H1 (cell line): Measurements from ENCODE around the gene LIPF. TPM values are rescaled to one million over a fixed set of nuclear protein-coding genes. Genes with fewer than 3 reads are reported as not detected.

Source experiments
- CTCF ChIA-PET: fragments of 300-600 bp; sonication (Branson Sonifier 250); formaldehyde crosslinking; loops from one replicate; lab custom pipeline; 2021; ENCODE audit not compliant: partially characterized antibody; lab: Charles Lee
- POLR2A ChIA-PET: fragments of 300-600 bp; sonication (Branson Sonifier 250); formaldehyde crosslinking; loops from one replicate; lab custom pipeline; 2021; ENCODE audit warnings: inconsistent platforms; ENCODE audit not compliant: partially characterized antibody; lab: Charles Lee
- DNase-seq, 2 experiments: peaks; one replicate each; pipeline versions ENCODE4 v3.0.0 to v3.0.0-alpha.2; 2010 to 2022; ENCODE audit warnings: low spot score in 2 of 2, low read depth in 1 of 2, mixed read lengths in 1 of 2
- FAIRE-seq: peaks from 2 replicates; lab custom pipeline; 2011; peaks lifted over from hg19 to GRCh38; lab: Jason Lieb, UNC
- H2AFZ ChIP-seq: 2 replicates; pipeline ENCODE4 v1.8.1; 2012; ENCODE audit warnings: low read length, inconsistent platforms
- H2AK5ac ChIP-seq: 2 replicates; pipeline ENCODE4 v1.6.1; 2013; ENCODE audit warnings: low read depth, low read length
- H2BK120ac ChIP-seq: replicated peaks from 2 replicates; pipeline ENCODE3; 2013; ENCODE audit warnings: low read depth, low read length, inconsistent platforms
- H2BK12ac ChIP-seq: 2 replicates; pipeline ENCODE4 v1.6.1; 2013; ENCODE audit warnings: low read depth, low read length
- H2BK15ac ChIP-seq: 2 replicates; pipeline ENCODE4 v1.6.1; 2013; ENCODE audit warnings: low read length
- H2BK20ac ChIP-seq: 2 replicates; pipeline ENCODE4 v1.6.1; 2013; ENCODE audit warnings: low read length
- H2BK5ac ChIP-seq: 2 replicates; pipeline ENCODE4 v1.6.1; 2013; ENCODE audit warnings: low read depth, low read length
- H3K14ac ChIP-seq: 2 replicates; pipeline ENCODE4 v1.6.1; 2013; ENCODE audit warnings: inconsistent platforms; ENCODE audit not compliant: insufficient read length
- H3K18ac ChIP-seq: 2 replicates; pipeline ENCODE4 v1.6.1; 2013; ENCODE audit warnings: low read length; ENCODE audit errors: extremely low read depth
- H3K23ac ChIP-seq: 2 replicates; pipeline ENCODE4 v1.6.1; 2013; ENCODE audit warnings: inconsistent platforms; ENCODE audit not compliant: insufficient read length
- H3K23me2 ChIP-seq: 2 replicates; pipeline ENCODE4 v1.6.1; 2013; ENCODE audit warnings: low read depth, low read length
- H3K27ac ChIP-seq: 2 replicates; pipeline ENCODE4 v1.6.1; 2011; ENCODE audit warnings: low read depth, low read length, inconsistent platforms
- H3K27me3 ChIP-seq, 4 experiments: replicated peaks in 1 of 4; 1 replicate in 1 of 4; 2 replicates in 3 of 4; pipeline versions ENCODE4 v1.6.1 to v1.8.1; 2011 to 2013; ENCODE audit warnings: low read length in 3 of 4, mild to moderate bottlenecking in 3 of 4, inconsistent platforms in 2 of 4, mixed read lengths in 2 of 4, moderate library complexity in 1 of 4; ENCODE audit not compliant: control insufficient read depth in 3 of 4, insufficient read depth in 3 of 4; ENCODE audit errors: extremely low read depth in 1 of 4
- H3K36me3 ChIP-seq, 4 experiments: 2 replicates each; pipeline versions ENCODE4 v1.6.1 to v1.8.1; 2011 to 2013; ENCODE audit warnings: mild to moderate bottlenecking in 4 of 4, low read length in 3 of 4, moderate library complexity in 2 of 4, control low read depth in 1 of 4, inconsistent platforms in 1 of 4; ENCODE audit not compliant: insufficient read depth in 4 of 4, control insufficient read depth in 2 of 4
- H3K4ac ChIP-seq: replicated peaks from 2 replicates; pipeline ENCODE3; 2013; ENCODE audit warnings: low read length, low read depth, mixed read lengths, inconsistent platforms; ENCODE audit not compliant: insufficient read length
- H3K4me1 ChIP-seq, 4 experiments: replicated peaks in 1 of 4; 1 replicate in 1 of 4; 2 replicates in 3 of 4; pipeline versions ENCODE4 v1.6.1 to v1.8.1; 2011 to 2013; ENCODE audit warnings: low read length in 3 of 4, inconsistent platforms in 2 of 4, mixed read lengths in 1 of 4; ENCODE audit not compliant: insufficient read depth in 4 of 4, control insufficient read depth in 3 of 4
- H3K4me2 ChIP-seq, 2 experiments: 2 replicates each; pipeline versions ENCODE4 v1.6.1 to v1.8.1; 2011 to 2013; ENCODE audit warnings: low read depth in 2 of 2, low read length in 2 of 2, control low read depth in 1 of 2, inconsistent platforms in 1 of 2, mild to moderate bottlenecking in 1 of 2; ENCODE audit not compliant: insufficient read depth in 1 of 2
- H3K4me3 ChIP-seq, 4 experiments: fragments of 200-600, 300-600 bp in 1 of 4; sonication (generic), shearing (Covaris generic), sonication (Bioruptor Twin) in 1 of 4; 2 replicates each; pipeline versions ENCODE4 v1.5.1 to v1.8.1; 2011 to 2016; ENCODE audit warnings: low read length in 4 of 4, low read depth in 3 of 4, control low read depth in 2 of 4, inconsistent platforms in 2 of 4, mild to moderate bottlenecking in 2 of 4, mixed read lengths in 1 of 4, moderate library complexity in 1 of 4; ENCODE audit not compliant: insufficient read depth in 2 of 4; ENCODE audit errors: extremely low read depth in 1 of 4
- H3K56ac ChIP-seq: replicated peaks from 2 replicates; pipeline ENCODE3; 2013; ENCODE audit warnings: low read depth, mild to moderate bottlenecking, mixed read lengths, low read length, inconsistent platforms; ENCODE audit not compliant: insufficient read length
- H3K79me1 ChIP-seq: 2 replicates; pipeline ENCODE4 v1.6.1; 2013; ENCODE audit warnings: low read depth, low read length, control low read depth
- H3K79me2 ChIP-seq, 2 experiments: 2 replicates each; pipeline versions ENCODE4 v1.6.1 to v1.8.1; 2012 to 2013; ENCODE audit warnings: low read length in 2 of 2, mild to moderate bottlenecking in 2 of 2, inconsistent platforms in 1 of 2; ENCODE audit not compliant: insufficient read depth in 2 of 2, control insufficient read depth in 1 of 2
- H3K9ac ChIP-seq, 4 experiments: replicated peaks in 1 of 4; 1 replicate in 1 of 4; 2 replicates in 3 of 4; pipeline versions ENCODE4 v1.6.1 to v1.8.1; 2011 to 2013; ENCODE audit warnings: low read depth in 3 of 4, low read length in 3 of 4, control low read depth in 2 of 4, mild to moderate bottlenecking in 2 of 4, moderate library complexity in 2 of 4, inconsistent platforms in 1 of 4; ENCODE audit errors: extremely low read depth in 1 of 4
- H3K9me3 ChIP-seq, 2 experiments: 2 replicates each; pipeline versions ENCODE4 v1.6.1 to v1.8.1; 2012 to 2013; ENCODE audit warnings: mild to moderate bottlenecking in 2 of 2, moderate library complexity in 2 of 2, control low read depth in 1 of 2, inconsistent platforms in 1 of 2, low read depth in 1 of 2, low read length in 1 of 2, mixed read lengths in 1 of 2; ENCODE audit not compliant: insufficient read depth in 2 of 2
- H4K20me1 ChIP-seq, 2 experiments: replicated peaks in 1 of 2; 2 replicates each; pipeline versions ENCODE3 to v1.8.1; 2011 to 2013; ENCODE audit warnings: inconsistent platforms in 2 of 2, low read length in 2 of 2, mild to moderate bottlenecking in 1 of 2; ENCODE audit not compliant: insufficient read depth in 2 of 2, control insufficient read depth in 1 of 2
- H4K5ac ChIP-seq: 2 replicates; pipeline ENCODE4 v1.6.1; 2013; ENCODE audit warnings: low read length, low read depth, mixed read lengths, inconsistent platforms; ENCODE audit not compliant: insufficient read length
- H4K8ac ChIP-seq: 2 replicates; pipeline ENCODE4 v1.8.0; 2013; ENCODE audit warnings: mild to moderate bottlenecking, moderate library complexity, low read length, inconsistent platforms; ENCODE audit not compliant: insufficient read depth; ENCODE audit errors: extremely low read depth
- H4K91ac ChIP-seq: replicated peaks from 2 replicates; pipeline ENCODE3; 2013; ENCODE audit warnings: low read length, mixed read lengths, inconsistent platforms; ENCODE audit not compliant: insufficient read length
- CHD1 ChIP-seq: IDR thresholded peaks from 2 replicates; pipeline ENCODE4 v1.6.1; 2012; ENCODE audit warnings: low read depth, low read length, improper control_type of control experiment
- EP300 ChIP-seq, 2 experiments: IDR thresholded peaks; 1 replicate in 1 of 2; 2 replicates in 1 of 2; pipeline ENCODE4 v1.6.1; 2011 to 2012; ENCODE audit warnings: low read depth in 2 of 2, low read length in 2 of 2, mild to moderate bottlenecking in 2 of 2, borderline replicate concordance in 1 of 2, inconsistent platforms in 1 of 2, moderate library complexity in 1 of 2
- EZH2 ChIP-seq: fragments of 200-600 bp; sonication (generic); IDR thresholded peaks from 2 replicates; pipeline ENCODE4 v1.7.1; 2012; ENCODE audit warnings: low read depth, mild to moderate bottlenecking, moderate library complexity, low read length, inconsistent platforms; ENCODE audit not compliant: severe bottlenecking
- FOSL1 ChIP-seq: IDR thresholded peaks from 2 replicates; pipeline ENCODE4 v1.6.1; 2011; ENCODE audit warnings: mild to moderate bottlenecking, low read depth, low read length, moderate library complexity; ENCODE audit not compliant: insufficient read depth
- GTF2F1 ChIP-seq: IDR thresholded peaks from 2 replicates; pipeline ENCODE4 v1.6.1; 2012; ENCODE audit warnings: low read depth, low read length, improper control_type of control experiment, borderline replicate concordance
- POLR2A ChIP-seq, 2 experiments: IDR thresholded peaks; 1 replicate in 1 of 2; 2 replicates in 1 of 2; pipeline ENCODE4 v1.6.1; 2011; ENCODE audit warnings: low read depth in 2 of 2, low read length in 2 of 2, mild to moderate bottlenecking in 2 of 2; ENCODE audit errors: control extremely low read depth in 1 of 2
- POLR2AphosphoS5 ChIP-seq: IDR thresholded peaks from 2 replicates; pipeline ENCODE4 v1.6.1; 2011; ENCODE audit warnings: low read depth, low read length
- SRF ChIP-seq: IDR thresholded peaks from 2 replicates; pipeline ENCODE4 v1.6.1; 2011; ENCODE audit warnings: mild to moderate bottlenecking, low read depth, low read length, moderate library complexity
- TAF7 ChIP-seq: optimal IDR thresholded peaks from 2 replicates; pipeline ENCODE3; 2011; ENCODE audit warnings: low read depth, mild to moderate bottlenecking, inconsistent platforms, low read length, moderate library complexity, borderline replicate concordance
- ZNF274 ChIP-seq: IDR thresholded peaks from 2 replicates; pipeline ENCODE4 v1.7.0; 2012; ENCODE audit warnings: low read length, borderline replicate concordance; ENCODE audit errors: extremely low read depth
- WGBS, 2 experiments: shearing (Covaris generic) in 1 of 2; methylation state at CpG; one replicate each; pipeline versions ENCODE4 v1.1.6 to v1.1.7; 2013 to 2015; ENCODE audit warnings: low lambda C conversion rate in 2 of 2, mixed read lengths in 2 of 2, inconsistent platforms in 1 of 2, low coverage in 1 of 2, missing lambda C conversion rate in 1 of 2; ENCODE audit not compliant: insufficient replicate concordance in 2 of 2, insufficient coverage in 1 of 2, insufficient read length in 1 of 2; ENCODE audit errors: extremely low coverage in 1 of 2, missing lambda C conversion rate in 1 of 2; 5-methylcytosine and 5-hydroxymethylcytosine counted together
- long read RNA-seq, 2 experiments: library from RNA in 1 of 2; library from capped mRNA in 1 of 2; stranded (forward); transcript quantifications; one replicate each; pipeline ENCODE4 v2.0.0, GENCODE V29; 2021; ENCODE audit warnings: inconsistent platforms in 1 of 2
- polyA minus RNA-seq, 3 experiments: library from RNA; depleted of rRNA, polyadenylated mRNA; stranded (reverse); fragments of >200 nt; gene quantifications; 1 replicate in 2 of 3; 2 replicates in 1 of 3; pipeline ENCODE4 v1.2.3, GENCODE V29; 2011
- polyA plus RNA-seq, 7 experiments: library from polyadenylated mRNA; depleted of rRNA in 3 of 7; stranded (reverse) in 5 of 7; unstranded in 2 of 7; fragments of >200 nt in 5 of 7; fragments of 200-250 nt in 2 of 7; gene quantifications; 1 replicate in 5 of 7; 2 replicates in 1 of 7; 4 replicates in 1 of 7; pipeline versions ENCODE4 v1.2.1 to v1.2.3, GENCODE V29; 2011 to 2013; ENCODE audit warnings: missing spikeins in 2 of 7, mixed read lengths in 2 of 7
- total RNA-seq: library from RNA; stranded (reverse); fragmentation: NEBNext Ultra II Directional; extraction: Animal tissue kit (Norgen Biotek cat#: 25700); gene quantifications from 2 replicates; pipeline ENCODE4 v1.2.1, GENCODE V29; 2021
- TF ChIP-seq, protein P1 (sequence below): IDR thresholded peaks from 2 replicates; pipeline ENCODE4 v1.6.1; 2011; ENCODE audit warnings: low read depth, mild to moderate bottlenecking, low read length; ENCODE audit not compliant: insufficient read depth

Gene LIPF, protein sequence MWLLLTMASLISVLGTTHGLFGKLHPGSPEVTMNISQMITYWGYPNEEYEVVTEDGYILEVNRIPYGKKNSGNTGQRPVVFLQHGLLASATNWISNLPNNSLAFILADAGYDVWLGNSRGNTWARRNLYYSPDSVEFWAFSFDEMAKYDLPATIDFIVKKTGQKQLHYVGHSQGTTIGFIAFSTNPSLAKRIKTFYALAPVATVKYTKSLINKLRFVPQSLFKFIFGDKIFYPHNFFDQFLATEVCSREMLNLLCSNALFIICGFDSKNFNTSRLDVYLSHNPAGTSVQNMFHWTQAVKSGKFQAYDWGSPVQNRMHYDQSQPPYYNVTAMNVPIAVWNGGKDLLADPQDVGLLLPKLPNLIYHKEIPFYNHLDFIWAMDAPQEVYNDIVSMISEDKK
- not detected in 2 replicates for total RNA-seq
- polyA plus RNA-seq (2011; rRNA removed) = not detected in 2 replicates
- polyA plus RNA-seq (2011; cell fraction: cytosol; rRNA removed) = not detected
- not detected for polyA plus RNA-seq (2011; cell fraction: nucleus; rRNA removed)
- polyA plus RNA-seq (2012, experiment 1 of 2) = not detected in 4 replicates
- not detected for polyA plus RNA-seq (2012, experiment 2 of 2)
- polyA plus RNA-seq (2013, experiment 1 of 2) = not detected
- not detected for polyA plus RNA-seq (2013, experiment 2 of 2)
- not detected in 2 replicates for polyA minus RNA-seq (2011; rRNA and poly(A)+ RNA removed)
- polyA minus RNA-seq (2011; cell fraction: cytosol; rRNA and poly(A)+ RNA removed) = not detected
- polyA minus RNA-seq (2011; cell fraction: nucleus; rRNA and poly(A)+ RNA removed) = not detected
- long read RNA-seq, experiment 1 = 0 reads
- long read RNA-seq, experiment 2 = 0 reads

DNA sequence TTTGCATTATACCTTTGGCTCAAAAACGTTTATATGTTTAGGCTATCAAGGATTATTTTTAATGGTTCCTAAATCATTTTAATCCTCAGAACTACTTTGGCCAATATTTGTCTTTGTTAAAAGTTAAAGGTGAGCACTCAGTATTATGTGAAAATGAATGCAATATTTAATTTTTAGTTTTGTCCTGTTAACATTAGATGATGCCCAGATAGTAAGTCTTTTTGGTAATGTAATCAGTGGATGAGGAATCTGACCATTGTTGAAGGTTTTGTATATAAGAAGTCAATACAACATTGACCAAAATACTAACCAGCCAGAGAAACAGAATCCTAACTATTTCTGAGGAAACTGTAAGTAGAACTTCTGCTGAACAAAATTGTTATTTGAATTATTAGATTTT is at the start of gene LIPF:
TSS of gene LIPF (plus strand) at position 301 of the 400 bp plus-strand sequence. CDS start 2,856 bp downstream, outside the sequence.
- no peak within 1 kb of the TSS for H2BK120ac ChIP-seq
- no peak for DNase-seq
- no peak within 1 kb of the TSS for H4K5ac ChIP-seq
- ChIA-PET CTCF (no interaction called here), POLR2A (no interaction called here)
- H3K23ac ChIP-seq = no peak within 1 kb of the TSS
- H3K79me1 ChIP-seq = no peaks in the 10 kb centered on the region
- no peak within 1 kb of the TSS for H3K27ac ChIP-seq
- H3K9me3 ChIP-seq = no peaks in the 10 kb centered on the region
- no peak within 1 kb of the TSS for H3K4me2 ChIP-seq
- H2AFZ ChIP-seq = no peak within 1 kb of the TSS
- H2AK5ac ChIP-seq = no peak within 1 kb of the TSS
- no peak within 1 kb of the TSS for H3K14ac ChIP-seq
- no peak within 1 kb of the TSS for H2BK20ac ChIP-seq
- no peak within 1 kb of the TSS for H2BK15ac ChIP-seq
- H3K4me1 ChIP-seq = no peaks in the 10 kb centered on the region
- H2BK5ac ChIP-seq = no peak within 1 kb of the TSS
- no peak for FAIRE-seq
- H3K4me3 ChIP-seq = no peak within 1 kb of the TSS
- no peaks in the 10 kb centered on the region for H3K23me2 ChIP-seq
- WGBS, 2 experiments = 71% methylated on average over 1 of the region's 1 CpG; no CpG with 5 or more reads in 1 of the 2 experiments
- no peak within 1 kb of the TSS for H3K9ac ChIP-seq
- no peak within 1 kb of the TSS for H2BK12ac ChIP-seq
- H3K36me3 ChIP-seq = no peaks in the 10 kb centered on the region
- no peaks in the 10 kb centered on the region for H3K79me2 ChIP-seq
- no peaks in the 10 kb centered on the region for H3K27me3 ChIP-seq
- no peak within 1 kb of the TSS for H3K4ac ChIP-seq
- no peak within 1 kb of the TSS for H4K8ac ChIP-seq
- no peak within 1 kb of the TSS for H3K18ac ChIP-seq
- H3K56ac ChIP-seq = no peak within 1 kb of the TSS
- no peaks in the 10 kb centered on the region for H4K20me1 ChIP-seq
- H4K91ac ChIP-seq = no peak within 1 kb of the TSS
- TF ChIP-seq EZH2 = no peak
- TF ChIP-seq EP300 (IDR thresholded peaks at IDR 0.05; ENCODE audit: borderline replicate concordance in 1 of 2, low read depth in 2 of 2, low read length in 2 of 2) = no peak
- TF ChIP-seq, protein P1, sequence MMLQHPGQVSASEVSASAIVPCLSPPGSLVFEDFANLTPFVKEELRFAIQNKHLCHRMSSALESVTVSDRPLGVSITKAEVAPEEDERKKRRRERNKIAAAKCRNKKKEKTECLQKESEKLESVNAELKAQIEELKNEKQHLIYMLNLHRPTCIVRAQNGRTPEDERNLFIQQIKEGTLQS = no peak
- TF ChIP-seq FOSL1 = no peak
- TF ChIP-seq ZNF274 = no peak
- TF ChIP-seq GTF2F1 = no peak
- no peak for TF ChIP-seq TAF7
- TF ChIP-seq POLR2AphosphoS5 = no peak
- TF ChIP-seq SRF = no peak
- TF ChIP-seq POLR2A (IDR thresholded peaks at IDR 0.05; ENCODE audit: control extremely low read depth in 1 of 2, low read depth in 2 of 2, low read length in 2 of 2) = no peak
- no peak for TF ChIP-seq CHD1
